ENCODE data around the gene HAS3. TPM values are rescaled to one million over a fixed set of nuclear protein-coding genes. Genes with fewer than 3 reads are reported as not detected.

HAS3 gene
- total RNA-seq, 2 donors from 2014 or later = 0.44 TPM

Other genes starting within 250 kb of the HAS3 start
- gene CHTF8, start 26.9 kb downstream of the HAS3 start, total RNA-seq = 10 to 100 TPM; 52.9 to 56.7 TPM
- gene UTP4, start 27.0 kb downstream of the HAS3 start, total RNA-seq = 10 to 100 TPM; 26.6 to 32.9 TPM
- 10 to 100 TPM; 22.7 to 27.8 TPM for gene SNTB2, start 81.5 kb downstream of the HAS3 start, total RNA-seq
- gene VPS4A, start 205.7 kb downstream of the HAS3 start, total RNA-seq = 10 to 100 TPM; 22.4 to 30.0 TPM
- 1 to 10 TPM; 6.2 to 9.4 TPM for gene PDF, start 224.9 kb downstream of the HAS3 start, total RNA-seq
- gene COG8, start 233.9 kb downstream of the HAS3 start, total RNA-seq = 10 to 100 TPM; 20.5 to 21.9 TPM
- 10 to 100 TPM in 1 of 2 donors, 1 to 10 TPM in 1; 9.1 to 20.8 TPM for gene NIP7, start 234.1 kb downstream of the HAS3 start, total RNA-seq
- under 1 TPM in 1 of 2 donors, not detected in 1; 0.37 TPM for gene TMED6, start 246.1 kb downstream of the HAS3 start, total RNA-seq

Measured in left cardiac atrium (tissue), 2 donors.